PC-3 (cell line): ENCODE measurements around the gene SEPTIN2.

Experiments
- EZH2 ChIP-seq: fragments of 300-600 bp; sonication (generic); IDR thresholded peaks from one replicate; pipeline ENCODE4 v1.6.1; 2017; ENCODE audit warnings: antibody characterized with exemption, mild to moderate bottlenecking, low read length; ENCODE audit not compliant: unreplicated experiment
- EZH2phosphoT487 ChIP-seq: fragments of 300-600 bp; sonication (generic); IDR thresholded peaks from 2 replicates; pipeline ENCODE4 v1.6.1; 2018; ENCODE audit warnings: mild to moderate bottlenecking, antibody characterized with exemption, low read length, borderline replicate concordance
- TF ChIP-seq, protein P1 (sequence below): fragments of 300-600 bp; sonication (generic); conservative IDR thresholded peaks from 2 replicates; pipeline ENCODE4 v1.5.1; 2017; ENCODE audit warnings: antibody characterized with exemption, low read depth, mild to moderate bottlenecking, low read length

DNA sequence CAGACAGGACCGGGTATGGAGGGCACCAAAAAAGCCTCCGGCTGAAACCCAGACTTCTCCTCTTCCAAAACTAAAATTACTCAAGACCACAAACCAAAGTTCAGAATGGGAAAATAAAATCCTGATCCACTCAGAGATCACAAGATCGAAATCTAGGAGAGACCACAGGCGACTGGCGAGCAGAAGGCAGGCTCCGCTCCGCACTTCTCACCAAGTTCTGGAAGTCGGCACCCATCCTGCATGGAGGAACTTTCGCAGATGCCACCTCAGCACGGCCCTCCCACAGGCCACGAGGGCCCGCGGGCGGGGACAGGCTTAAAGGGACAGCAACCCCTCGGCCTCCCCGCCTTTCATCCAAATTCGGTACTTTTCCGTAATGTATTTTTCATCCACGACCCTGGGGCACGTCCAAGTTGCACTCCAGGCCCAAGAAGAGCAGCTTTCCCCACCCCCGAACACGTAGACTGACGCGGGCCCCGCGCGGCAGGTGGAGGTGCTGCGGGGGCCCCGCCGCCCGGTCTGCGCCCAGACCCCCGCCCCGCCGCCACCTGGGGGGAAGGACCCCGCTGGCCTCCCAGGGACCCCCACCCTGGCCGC lies 43.9 kb upstream of the SEPTIN2 start:
- TF ChIP-seq, protein P1, sequence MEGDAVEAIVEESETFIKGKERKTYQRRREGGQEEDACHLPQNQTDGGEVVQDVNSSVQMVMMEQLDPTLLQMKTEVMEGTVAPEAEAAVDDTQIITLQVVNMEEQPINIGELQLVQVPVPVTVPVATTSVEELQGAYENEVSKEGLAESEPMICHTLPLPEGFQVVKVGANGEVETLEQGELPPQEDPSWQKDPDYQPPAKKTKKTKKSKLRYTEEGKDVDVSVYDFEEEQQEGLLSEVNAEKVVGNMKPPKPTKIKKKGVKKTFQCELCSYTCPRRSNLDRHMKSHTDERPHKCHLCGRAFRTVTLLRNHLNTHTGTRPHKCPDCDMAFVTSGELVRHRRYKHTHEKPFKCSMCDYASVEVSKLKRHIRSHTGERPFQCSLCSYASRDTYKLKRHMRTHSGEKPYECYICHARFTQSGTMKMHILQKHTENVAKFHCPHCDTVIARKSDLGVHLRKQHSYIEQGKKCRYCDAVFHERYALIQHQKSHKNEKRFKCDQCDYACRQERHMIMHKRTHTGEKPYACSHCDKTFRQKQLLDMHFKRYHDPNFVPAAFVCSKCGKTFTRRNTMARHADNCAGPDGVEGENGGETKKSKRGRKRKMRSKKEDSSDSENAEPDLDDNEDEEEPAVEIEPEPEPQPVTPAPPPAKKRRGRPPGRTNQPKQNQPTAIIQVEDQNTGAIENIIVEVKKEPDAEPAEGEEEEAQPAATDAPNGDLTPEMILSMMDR, result no peak
- no peak for TF ChIP-seq EZH2
- TF ChIP-seq EZH2phosphoT487, result no peak
